Osteocyte (in vitro differentiated cells): ENCODE measurements around the gene KDM4B. TPM values are rescaled to one million over a fixed set of nuclear protein-coding genes. Genes with fewer than 3 reads are reported as not detected.

Source experiments
- DNase-seq: peaks from one replicate; pipeline ENCODE4 v3.0.0; 2021; ENCODE audit warnings: mixed read lengths; ENCODE audit not compliant: unreplicated experiment; ENCODE audit errors: extremely low spot score
- H3K27ac Mint-ChIP-seq: one replicate; pipeline ENCODE4 v1.8.0; 2021; ENCODE audit warnings: mild to moderate bottlenecking, mixed read lengths; ENCODE audit not compliant: unreplicated experiment
- H3K27me3 Mint-ChIP-seq: one replicate; pipeline ENCODE4 v1.8.0; 2021; ENCODE audit warnings: mixed read lengths; ENCODE audit not compliant: unreplicated experiment
- H3K36me3 Mint-ChIP-seq: one replicate; pipeline ENCODE4 v1.8.0; 2021; ENCODE audit warnings: mixed read lengths; ENCODE audit not compliant: unreplicated experiment
- H3K4me1 Mint-ChIP-seq: one replicate; pipeline ENCODE4 v1.8.0; 2021; ENCODE audit warnings: mixed read lengths; ENCODE audit not compliant: unreplicated experiment
- H3K4me3 Mint-ChIP-seq: one replicate; pipeline ENCODE4 v1.8.0; 2021; ENCODE audit warnings: mild to moderate bottlenecking, moderate library complexity, mixed read lengths; ENCODE audit not compliant: unreplicated experiment
- H3K9me3 Mint-ChIP-seq: one replicate; pipeline ENCODE4 v1.8.0; 2021; ENCODE audit warnings: mixed read lengths; ENCODE audit not compliant: unreplicated experiment
- CTCF ChIP-seq: fragments of 200-600 bp; sonication (generic); IDR thresholded peaks from 2 replicates; pipeline ENCODE4 v1.5.0; 2021; ENCODE audit warnings: antibody characterized with exemption, mild to moderate bottlenecking, moderate library complexity
- total RNA-seq: library from RNA; stranded (reverse); gene quantifications from 2 replicates; pipeline ENCODE4 v1.2.1, GENCODE V29; 2021

The KDM4B gene
- total RNA-seq, 1 donor from 2014 or later, result 49.0 TPM

- DNase-seq, result no peak
- H3K27ac Mint-ChIP-seq, result peak overlapping the region; percentile 9
- no peak for TF ChIP-seq CTCF
- no peaks in the 10 kb centered on the region for H3K27me3 Mint-ChIP-seq
- peaks cover 6% of the 10 kb centered on the region for H3K36me3 Mint-ChIP-seq
- H3K4me1 Mint-ChIP-seq, result peaks cover 27% of the 10 kb centered on the region
- no peaks in the 10 kb centered on the region for H3K9me3 Mint-ChIP-seq
- H3K4me3 Mint-ChIP-seq, result no peak overlapping the region
Observed at GRCh38 chr19:5021046-5021445, 52.1 kb downstream of the KDM4B start.

- no peak overlapping the region for H3K4me3 Mint-ChIP-seq
- TF ChIP-seq CTCF, result no peak
- DNase-seq, result no peak
- H3K27ac Mint-ChIP-seq, result no peak overlapping the region
- peaks cover 4% of the 10 kb centered on the region for H3K36me3 Mint-ChIP-seq
- H3K27me3 Mint-ChIP-seq, result no peaks in the 10 kb centered on the region
- H3K9me3 Mint-ChIP-seq, result no peaks in the 10 kb centered on the region
- H3K4me1 Mint-ChIP-seq, result peaks cover 35% of the 10 kb centered on the region
Observed at GRCh38 chr19:5022066-5022860, 53.4 kb downstream of the KDM4B start.

- DNase-seq, result no peak
- peaks cover 2% of the 10 kb centered on the region for H3K36me3 Mint-ChIP-seq
- H3K27me3 Mint-ChIP-seq, result no peaks in the 10 kb centered on the region
- H3K27ac Mint-ChIP-seq, result no peak overlapping the region
- H3K4me1 Mint-ChIP-seq, result peaks cover 34% of the 10 kb centered on the region
- no peaks in the 10 kb centered on the region for H3K9me3 Mint-ChIP-seq
- no peak for TF ChIP-seq CTCF
- no peak overlapping the region for H3K4me3 Mint-ChIP-seq
Observed at GRCh38 chr19:5023128-5023571, 54.2 kb downstream of the KDM4B start.

GRCh38 chr19:5024282-5024681, 55.4 kb downstream of the KDM4B start:
- no peaks in the 10 kb centered on the region for H3K36me3 Mint-ChIP-seq
- no peak overlapping the region for H3K27ac Mint-ChIP-seq
- TF ChIP-seq CTCF, result no peak
- peaks cover 32% of the 10 kb centered on the region for H3K4me1 Mint-ChIP-seq
- no peak overlapping the region for H3K4me3 Mint-ChIP-seq
- no peaks in the 10 kb centered on the region for H3K27me3 Mint-ChIP-seq
- DNase-seq, result no peak
- no peaks in the 10 kb centered on the region for H3K9me3 Mint-ChIP-seq

- no peak overlapping the region for H3K4me3 Mint-ChIP-seq
- H3K36me3 Mint-ChIP-seq, result no peaks in the 10 kb centered on the region
- DNase-seq, result no peak
- no peaks in the 10 kb centered on the region for H3K27me3 Mint-ChIP-seq
- peaks cover 34% of the 10 kb centered on the region for H3K4me1 Mint-ChIP-seq
- TF ChIP-seq CTCF, result no peak
- H3K27ac Mint-ChIP-seq, result no peak overlapping the region
- no peaks in the 10 kb centered on the region for H3K9me3 Mint-ChIP-seq
Observed at GRCh38 chr19:5025027-5025426, 56.1 kb downstream of the KDM4B start.
